MM.1S (cell line): Measurements from ENCODE around the gene TCERG1L.

Source experiments
- DNase-seq: peaks from one replicate; pipeline ENCODE4 v3.0.0-alpha.2; 2015
- H2AFZ ChIP-seq: fragments of 300-600 bp; sonication (generic); 2 replicates; pipeline ENCODE4 v1.6.0; 2016; ENCODE audit warnings: antibody characterized with exemption, low read length
- H3F3A ChIP-seq: fragments of 300-600 bp; sonication (generic); 2 replicates; pipeline ENCODE4 v1.6.1; 2016; ENCODE audit warnings: mild to moderate bottlenecking, antibody characterized with exemption, low read length, moderate library complexity, mixed read lengths; ENCODE audit not compliant: insufficient read depth
- H3K27ac ChIP-seq: fragments of 300-600 bp; sonication (generic); 2 replicates; pipeline ENCODE4 v1.5.1; 2016; ENCODE audit warnings: mild to moderate bottlenecking, low read length
- H3K27me3 ChIP-seq: fragments of 300-600 bp; sonication (generic); replicated peaks from 2 replicates; pipeline ENCODE4 v1.6.0; 2016; ENCODE audit warnings: low read length; ENCODE audit not compliant: insufficient read depth
- H3K36me3 ChIP-seq: fragments of 300-600 bp; sonication (generic); replicated peaks from 2 replicates; pipeline ENCODE4 v1.6.1; 2016; ENCODE audit warnings: mild to moderate bottlenecking, low read length, mixed read lengths; ENCODE audit not compliant: insufficient read depth
- H3K4me1 ChIP-seq: fragments of 300-600 bp; sonication (generic); 2 replicates; pipeline ENCODE4 v1.6.1; 2016; ENCODE audit warnings: low read length, mixed read lengths
- H3K4me2 ChIP-seq: fragments of 300-600 bp; sonication (generic); 2 replicates; pipeline ENCODE4 v1.6.0; 2016; ENCODE audit warnings: low read depth, low read length
- H3K4me3 ChIP-seq: fragments of 300-600 bp; sonication (generic); 2 replicates; pipeline ENCODE4 v1.5.1; 2016; ENCODE audit warnings: low read length, mixed read lengths
- H3K79me2 ChIP-seq: fragments of 300-600 bp; sonication (generic); 2 replicates; pipeline ENCODE4 v1.6.1; 2016; ENCODE audit warnings: mixed run types, low read length, mixed read lengths
- H3K9ac ChIP-seq: fragments of 300-600 bp; sonication (generic); 2 replicates; pipeline ENCODE4 v1.6.1; 2016; ENCODE audit warnings: low read length, mixed read lengths
- H3K9me2 ChIP-seq: fragments of 300-600 bp; sonication (generic); replicated peaks from 2 replicates; pipeline ENCODE4 v1.6.1; 2016; ENCODE audit warnings: mild to moderate bottlenecking, low read length, mixed read lengths; ENCODE audit not compliant: insufficient read depth
- H3K9me3 ChIP-seq: fragments of 300-600 bp; sonication (generic); replicated peaks from 2 replicates; pipeline ENCODE4 v1.6.1; 2016; ENCODE audit warnings: mild to moderate bottlenecking, low read length, mixed read lengths; ENCODE audit not compliant: insufficient read depth
- H4K20me1 ChIP-seq: fragments of 300-600 bp; sonication (generic); 2 replicates; pipeline ENCODE4 v1.6.1; 2016; ENCODE audit warnings: mild to moderate bottlenecking, low read length, moderate library complexity, mixed read lengths; ENCODE audit not compliant: insufficient read depth
- EZH2 ChIP-seq: fragments of 300-600 bp; sonication (generic); optimal IDR thresholded peaks from 2 replicates; pipeline ENCODE3; 2017; ENCODE audit warnings: low read depth, mild to moderate bottlenecking, antibody characterized with exemption, low read length, mixed read lengths
- EZH2phosphoT487 ChIP-seq: fragments of 300-600 bp; sonication (generic); IDR thresholded peaks from 2 replicates; pipeline ENCODE4 v1.6.1; 2018; ENCODE audit warnings: antibody characterized with exemption, low read length
- TF ChIP-seq, protein P1 (sequence below): fragments of 300-600 bp; sonication (generic); IDR thresholded peaks from 2 replicates; pipeline ENCODE4 v1.5.1; 2016; ENCODE audit warnings: antibody characterized with exemption, low read length, mixed read lengths

Gene TCERG1L

GRCh38 chr10:131230641-131231322 is 80.7 kb downstream of the TCERG1L start:
- no peaks in the 10 kb centered on the region for H3K4me1 ChIP-seq
- no peaks in the 10 kb centered on the region for H3K36me3 ChIP-seq
- H3F3A ChIP-seq, result no peaks in the 10 kb centered on the region
- TF ChIP-seq, protein P1, sequence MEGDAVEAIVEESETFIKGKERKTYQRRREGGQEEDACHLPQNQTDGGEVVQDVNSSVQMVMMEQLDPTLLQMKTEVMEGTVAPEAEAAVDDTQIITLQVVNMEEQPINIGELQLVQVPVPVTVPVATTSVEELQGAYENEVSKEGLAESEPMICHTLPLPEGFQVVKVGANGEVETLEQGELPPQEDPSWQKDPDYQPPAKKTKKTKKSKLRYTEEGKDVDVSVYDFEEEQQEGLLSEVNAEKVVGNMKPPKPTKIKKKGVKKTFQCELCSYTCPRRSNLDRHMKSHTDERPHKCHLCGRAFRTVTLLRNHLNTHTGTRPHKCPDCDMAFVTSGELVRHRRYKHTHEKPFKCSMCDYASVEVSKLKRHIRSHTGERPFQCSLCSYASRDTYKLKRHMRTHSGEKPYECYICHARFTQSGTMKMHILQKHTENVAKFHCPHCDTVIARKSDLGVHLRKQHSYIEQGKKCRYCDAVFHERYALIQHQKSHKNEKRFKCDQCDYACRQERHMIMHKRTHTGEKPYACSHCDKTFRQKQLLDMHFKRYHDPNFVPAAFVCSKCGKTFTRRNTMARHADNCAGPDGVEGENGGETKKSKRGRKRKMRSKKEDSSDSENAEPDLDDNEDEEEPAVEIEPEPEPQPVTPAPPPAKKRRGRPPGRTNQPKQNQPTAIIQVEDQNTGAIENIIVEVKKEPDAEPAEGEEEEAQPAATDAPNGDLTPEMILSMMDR, result no peak
- no peak for TF ChIP-seq EZH2phosphoT487
- TF ChIP-seq EZH2, result no peak
- H3K9me2 ChIP-seq, result no peaks in the 10 kb centered on the region
- no peak overlapping the region for H3K27ac ChIP-seq
- H3K4me2 ChIP-seq, result no peak overlapping the region
- no peaks in the 10 kb centered on the region for H4K20me1 ChIP-seq
- H3K9me3 ChIP-seq, result no peaks in the 10 kb centered on the region
- DNase-seq, result no peak
- no peak overlapping the region for H3K9ac ChIP-seq
- H3K4me3 ChIP-seq, result no peak overlapping the region
- no peak overlapping the region for H2AFZ ChIP-seq
- no peaks in the 10 kb centered on the region for H3K79me2 ChIP-seq
- no peaks in the 10 kb centered on the region for H3K27me3 ChIP-seq

- Histone ChIP-seq H3K9me2 (no peaks in the 10 kb centered on the region), H3K4me2 (no peak overlapping the region), H3K4me3 (no peak overlapping the region), H3K27ac (no peak overlapping the region), H3F3A (no peaks in the 10 kb centered on the region), H3K27me3 (no peaks in the 10 kb centered on the region), H3K79me2 (no peaks in the 10 kb centered on the region), H4K20me1 (no peaks in the 10 kb centered on the region), H2AFZ (no peak overlapping the region), H3K9me3 (no peaks in the 10 kb centered on the region), H3K36me3 (no peaks in the 10 kb centered on the region), H3K4me1 (no peaks in the 10 kb centered on the region), H3K9ac (no peak overlapping the region)
- DNase-seq, result no peak
- TF ChIP-seq, protein P1, result no peak
- no peak for TF ChIP-seq EZH2
Observed at GRCh38 chr10:131230166-131230565, 81.4 kb downstream of the TCERG1L start.

DNA sequence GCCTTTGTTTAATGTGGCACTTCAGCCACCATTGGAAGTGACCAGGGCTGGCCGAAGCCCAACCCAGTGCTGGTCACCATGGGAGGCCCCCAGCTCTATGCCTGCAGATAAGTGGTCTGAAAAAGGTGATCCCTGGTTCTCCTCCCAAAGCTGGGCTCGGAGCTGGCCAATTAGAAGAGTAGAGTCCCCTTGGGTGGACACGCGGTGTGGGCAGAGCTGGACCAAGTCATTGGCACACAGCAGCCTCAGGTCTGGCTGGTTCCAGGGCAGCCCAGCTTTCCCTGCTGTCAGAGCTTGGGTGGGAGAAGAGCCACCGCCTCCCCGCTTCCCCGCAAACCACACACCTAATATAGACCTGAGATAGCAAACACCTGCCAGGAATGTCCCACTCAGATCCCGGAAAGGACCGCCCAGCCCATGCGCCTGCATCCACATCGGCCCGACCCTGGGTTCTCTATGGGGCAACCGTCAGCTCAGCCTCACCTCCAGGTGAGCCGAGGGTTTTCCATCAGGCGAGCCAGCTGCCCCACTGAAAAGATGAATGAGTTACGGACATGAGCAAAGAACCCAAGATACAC is 84.3 kb downstream of the TCERG1L start:
- no peaks in the 10 kb centered on the region for H3K9me3 ChIP-seq
- no peak overlapping the region for H3K4me3 ChIP-seq
- H3K27ac ChIP-seq, result no peak overlapping the region
- H3K36me3 ChIP-seq, result no peaks in the 10 kb centered on the region
- no peaks in the 10 kb centered on the region for H3K9me2 ChIP-seq
- TF ChIP-seq, protein P1, result no peak
- TF ChIP-seq EZH2, result no peak
- no peaks in the 10 kb centered on the region for H3K27me3 ChIP-seq
- H3K79me2 ChIP-seq, result no peaks in the 10 kb centered on the region
- no peak overlapping the region for H2AFZ ChIP-seq
- H4K20me1 ChIP-seq, result no peaks in the 10 kb centered on the region
- no peak overlapping the region for H3K4me2 ChIP-seq
- no peak for DNase-seq
- H3F3A ChIP-seq, result no peaks in the 10 kb centered on the region
- H3K9ac ChIP-seq, result no peak overlapping the region
- no peaks in the 10 kb centered on the region for H3K4me1 ChIP-seq
